IPS-NIHi7 (cell line): ENCODE data around the gene SERTAD2.

Experiments
- DNase-seq: peaks from one replicate; pipeline ENCODE4 v3.0.0; 2012; ENCODE audit warnings: mixed read lengths; ENCODE audit errors: extremely low spot score

Gene SERTAD2, protein sequence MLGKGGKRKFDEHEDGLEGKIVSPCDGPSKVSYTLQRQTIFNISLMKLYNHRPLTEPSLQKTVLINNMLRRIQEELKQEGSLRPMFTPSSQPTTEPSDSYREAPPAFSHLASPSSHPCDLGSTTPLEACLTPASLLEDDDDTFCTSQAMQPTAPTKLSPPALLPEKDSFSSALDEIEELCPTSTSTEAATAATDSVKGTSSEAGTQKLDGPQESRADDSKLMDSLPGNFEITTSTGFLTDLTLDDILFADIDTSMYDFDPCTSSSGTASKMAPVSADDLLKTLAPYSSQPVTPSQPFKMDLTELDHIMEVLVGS

DNA sequence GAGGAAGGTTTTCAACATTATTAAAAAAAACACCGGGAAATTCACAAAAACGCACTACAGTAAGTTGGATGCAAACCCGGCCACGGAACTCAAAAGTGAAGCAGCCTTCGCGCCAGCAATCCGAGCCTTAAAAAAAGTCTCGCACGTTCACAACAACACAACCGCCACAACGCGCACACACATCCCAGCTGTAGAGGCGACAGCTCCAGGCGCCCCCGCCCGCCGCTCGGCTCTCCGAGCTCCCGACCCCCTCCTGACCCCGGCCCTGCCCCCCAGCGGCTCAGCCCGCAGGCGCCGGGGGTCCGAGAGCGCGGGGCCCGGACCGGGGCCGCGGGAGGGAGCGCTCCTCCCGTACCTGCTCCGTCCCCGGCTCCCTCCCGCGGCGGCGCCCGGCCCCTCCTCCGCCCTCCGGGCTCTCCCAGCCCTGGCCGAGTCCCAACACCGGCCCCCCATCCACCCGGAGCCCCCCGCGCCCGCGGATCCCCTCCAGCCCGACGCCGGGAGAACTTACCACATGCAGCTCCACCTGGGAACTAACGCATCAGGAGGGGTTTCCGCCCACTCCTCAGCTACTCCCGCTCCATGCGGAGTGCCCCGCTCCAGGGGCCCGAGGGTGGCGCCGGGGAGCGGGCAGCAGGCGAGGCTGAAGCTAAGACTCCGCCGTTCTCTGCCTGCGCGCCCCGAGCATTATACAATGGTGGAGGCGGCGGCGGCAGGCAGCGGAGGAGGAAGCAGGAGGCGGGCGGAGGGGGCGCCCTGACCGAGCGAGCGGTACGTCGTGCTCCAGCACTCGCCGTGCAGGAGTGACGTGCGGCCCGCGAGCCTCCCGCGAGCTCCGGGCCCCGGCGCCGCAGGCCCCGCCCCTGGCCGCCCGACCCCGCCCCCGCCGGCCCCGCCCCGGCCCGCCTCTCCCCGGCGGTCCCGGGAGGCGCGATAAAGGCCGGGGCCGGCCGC is at the start of gene SERTAD2:
SERTAD2 (minus strand) TSS at position 805 of the 954 bp plus-strand sequence. CDS start 17,042 bp downstream, outside the sequence.
- DNase-seq: peak; percentile 93

DNA sequence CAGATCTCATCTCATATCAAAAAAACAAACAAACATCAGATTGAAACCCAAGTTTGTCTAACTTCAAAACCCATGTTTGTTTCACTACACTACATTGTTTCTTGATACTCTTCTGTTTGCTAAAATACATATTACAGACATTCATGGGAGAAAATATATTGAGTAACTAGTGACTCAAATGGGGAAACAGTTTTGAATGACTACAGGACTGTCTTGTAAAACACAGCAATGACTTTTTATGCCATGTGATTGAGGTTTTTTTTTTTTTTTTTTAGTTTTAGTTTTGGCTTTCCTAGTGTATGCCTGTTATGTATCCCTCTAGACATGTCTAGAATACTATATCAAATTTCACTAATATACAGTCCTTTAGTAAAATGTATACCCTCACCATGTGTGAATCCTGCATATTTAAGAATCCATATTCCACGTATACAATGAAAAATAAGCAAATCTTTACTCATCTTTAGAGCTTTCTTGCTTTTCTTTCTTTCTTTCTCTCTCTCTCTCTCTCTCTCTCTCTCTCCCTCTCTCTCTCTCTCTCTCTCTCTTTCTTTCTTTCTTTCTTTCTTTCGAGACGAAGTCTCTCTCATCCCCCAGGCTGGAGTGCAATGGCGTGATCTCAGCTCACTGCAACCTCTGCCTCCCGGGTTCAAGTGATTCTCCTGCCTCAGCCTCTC is 46.6 kb upstream of the SERTAD2 start:
- DNase-seq: no peak

DNA sequence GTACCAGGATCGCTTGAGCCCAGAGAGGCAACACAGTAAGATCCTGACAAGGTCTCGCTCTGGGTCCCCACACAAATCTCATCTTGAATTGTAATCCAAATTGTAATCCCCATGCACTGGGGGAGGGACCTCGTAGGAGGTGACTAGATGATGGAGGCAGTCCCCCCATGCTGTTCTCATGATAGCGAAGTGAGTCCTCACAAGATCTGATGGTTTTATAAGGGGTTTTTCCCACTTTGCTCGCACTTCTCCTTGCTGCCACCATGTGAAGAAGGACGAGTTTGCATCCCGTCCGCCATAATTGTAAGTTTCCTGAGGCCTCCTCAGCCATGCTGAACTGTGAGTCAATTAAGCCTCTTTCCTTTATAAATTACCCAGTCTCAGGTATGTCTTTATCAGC is 46.0 kb upstream of the SERTAD2 start:
- DNase-seq: no peak

GRCh38 chr2:64698668-64699444 is 45.1 kb upstream of the SERTAD2 start:
- no peak for DNase-seq

GRCh38 chr2:64698177-64698643 is 44.5 kb upstream of the SERTAD2 start:
- DNase-seq: no peak

- no peak for DNase-seq
Measured at GRCh38 chr2:64697297-64698176, 43.8 kb upstream of the SERTAD2 start.

- no peak for DNase-seq
Measured at GRCh38 chr2:64696636-64697035, 42.9 kb upstream of the SERTAD2 start.

DNA sequence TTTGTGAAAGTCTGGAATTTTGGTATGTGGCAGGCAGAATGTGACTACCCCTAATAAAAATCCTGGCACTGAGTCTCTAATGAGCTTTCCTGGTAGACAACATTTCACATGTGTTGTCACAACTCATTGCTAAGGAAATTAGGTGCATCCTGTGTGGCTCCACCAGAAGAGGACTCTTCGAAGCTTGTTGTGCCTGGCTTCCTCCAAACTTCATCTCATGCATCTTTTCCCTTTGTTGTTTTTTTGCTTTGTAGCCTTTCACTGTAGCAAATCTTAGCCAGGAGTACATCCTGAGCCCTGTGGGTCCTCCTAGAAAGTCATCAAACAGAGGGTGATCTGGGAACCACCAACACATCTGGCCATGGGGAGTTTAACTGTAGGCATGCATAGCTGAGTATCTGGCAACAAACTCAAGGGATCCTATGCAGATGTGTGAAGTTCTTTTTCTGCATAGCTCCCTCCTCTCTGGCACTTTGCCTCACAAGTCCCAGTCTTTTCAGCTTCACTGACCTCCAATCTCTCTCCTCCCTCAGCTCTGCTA is 42.1 kb upstream of the SERTAD2 start:
- DNase-seq: peak; percentile 28

GRCh38 chr2:64692401-64692800 is 38.7 kb upstream of the SERTAD2 start:
- no peak for DNase-seq

DNA sequence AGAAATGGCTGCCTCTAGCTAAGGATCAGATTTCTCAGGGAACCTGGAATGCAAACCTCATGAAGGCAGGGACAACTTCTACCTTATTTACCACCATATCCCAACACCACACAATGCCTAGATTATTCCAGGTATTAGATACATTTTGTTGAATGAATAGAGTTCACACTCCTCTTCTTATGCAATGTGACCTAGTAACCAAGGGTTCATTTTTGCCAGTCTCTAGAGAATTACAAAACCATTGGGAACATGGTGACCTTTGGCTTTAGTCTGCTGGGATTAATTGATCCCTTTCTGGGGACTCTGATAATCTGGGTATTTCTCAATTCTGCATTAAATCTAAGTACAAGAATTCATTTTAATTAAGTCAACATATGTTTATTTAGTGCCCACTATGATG is 35.2 kb upstream of the SERTAD2 start:
- DNase-seq: no peak

GRCh38 chr2:64686283-64686956 is 32.7 kb upstream of the SERTAD2 start:
- DNase-seq: peak; percentile 26

DNA sequence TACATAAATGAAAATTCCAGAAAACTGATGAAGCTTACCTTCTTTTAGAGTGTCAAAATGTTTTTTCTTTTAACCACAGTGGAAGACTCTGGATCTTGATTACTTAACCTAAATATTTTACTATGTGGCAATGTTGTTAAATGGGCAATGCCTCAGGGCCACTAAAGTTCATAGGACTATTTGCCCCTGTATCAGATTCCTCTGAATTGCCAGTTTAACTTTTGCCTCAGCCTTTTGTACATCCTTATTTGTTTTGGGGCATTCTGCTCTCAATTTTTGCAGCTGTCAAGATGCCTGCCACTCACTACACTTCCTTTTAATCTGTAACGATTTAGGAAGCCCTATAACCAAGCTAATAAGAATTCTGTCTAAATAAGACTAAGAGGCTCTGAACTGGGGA is 31.7 kb upstream of the SERTAD2 start:
- DNase-seq: no peak

- no peak for DNase-seq
Measured at GRCh38 chr2:64683771-64684510, 30.2 kb upstream of the SERTAD2 start.

DNA sequence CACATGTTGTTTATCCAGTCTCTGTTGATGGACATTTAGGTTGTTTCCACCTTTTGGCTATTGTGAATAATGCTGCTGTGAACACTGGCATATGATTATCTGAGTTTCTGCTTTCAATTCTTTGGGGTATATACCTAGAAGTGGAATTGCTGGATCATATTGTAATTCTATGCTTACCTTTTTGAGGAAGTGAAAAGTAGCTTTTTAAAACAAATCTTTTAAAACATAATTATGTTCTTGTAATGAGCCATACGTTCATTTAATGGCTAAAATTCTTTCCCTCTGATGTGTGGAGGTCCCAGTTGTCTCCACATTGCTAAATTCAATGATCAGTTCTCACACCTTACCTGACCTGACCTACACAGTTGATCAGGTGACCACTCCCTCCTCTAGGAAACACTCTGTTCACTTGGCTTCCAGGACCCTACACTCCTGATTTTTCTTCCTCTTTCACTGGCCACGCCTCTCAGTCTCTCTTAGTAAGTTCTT is 27.8 kb upstream of the SERTAD2 start:
- DNase-seq: no peak

- no peak for DNase-seq
Measured at GRCh38 chr2:64679673-64680425, 26.1 kb upstream of the SERTAD2 start.

DNA sequence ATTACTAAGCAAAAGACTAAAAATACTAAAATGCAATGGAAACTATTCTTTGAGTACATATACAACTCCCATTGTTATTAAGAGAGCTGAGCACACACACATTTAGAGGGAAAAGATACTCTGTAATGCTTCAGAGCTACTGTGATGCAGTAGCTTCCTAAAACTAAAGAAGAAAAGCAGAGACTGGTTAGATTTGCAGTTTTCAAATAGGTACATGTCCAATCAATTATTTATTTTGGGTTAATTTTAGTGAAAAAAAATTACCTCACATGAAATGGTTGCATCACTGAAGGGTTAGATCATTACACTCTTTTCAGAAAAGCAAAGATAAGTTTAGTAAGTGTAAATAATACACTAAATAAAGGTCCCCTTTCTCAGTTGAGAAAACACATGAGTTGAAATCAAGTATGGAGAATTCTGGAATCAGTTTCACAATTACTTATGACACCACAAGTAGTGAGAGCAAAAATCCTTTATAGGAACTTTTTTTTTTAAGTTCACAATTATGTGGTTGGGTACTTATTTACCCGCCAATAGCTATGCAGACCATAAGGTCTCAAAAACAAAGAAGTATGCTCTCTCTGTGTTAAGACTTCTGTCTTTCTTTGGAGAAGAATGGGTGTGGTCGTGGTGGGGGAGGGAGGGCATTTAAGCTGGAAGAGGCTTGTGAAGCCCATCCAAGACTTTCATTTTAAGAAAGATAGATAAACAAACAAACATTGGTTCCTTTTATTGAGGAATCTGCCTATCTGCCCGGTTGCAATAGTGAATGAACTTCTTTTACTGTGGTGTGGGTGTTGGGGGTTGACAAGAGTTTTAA is 25.3 kb upstream of the SERTAD2 start:
- DNase-seq: no peak

- DNase-seq: no peak
Measured at GRCh38 chr2:64677530-64677929, 23.8 kb upstream of the SERTAD2 start.
